GM19467 (cell line): ENCODE data around the gene DPP6.

Experiments used
- ATAC-seq: cut with Tn5 transposase; IDR thresholded peaks from one replicate; pipeline ENCODE4 v1.9.1; 2021; ENCODE audit warnings: mild to moderate bottlenecking, moderate library complexity; ENCODE audit not compliant: unreplicated experiment

The DPP6 gene

DNA sequence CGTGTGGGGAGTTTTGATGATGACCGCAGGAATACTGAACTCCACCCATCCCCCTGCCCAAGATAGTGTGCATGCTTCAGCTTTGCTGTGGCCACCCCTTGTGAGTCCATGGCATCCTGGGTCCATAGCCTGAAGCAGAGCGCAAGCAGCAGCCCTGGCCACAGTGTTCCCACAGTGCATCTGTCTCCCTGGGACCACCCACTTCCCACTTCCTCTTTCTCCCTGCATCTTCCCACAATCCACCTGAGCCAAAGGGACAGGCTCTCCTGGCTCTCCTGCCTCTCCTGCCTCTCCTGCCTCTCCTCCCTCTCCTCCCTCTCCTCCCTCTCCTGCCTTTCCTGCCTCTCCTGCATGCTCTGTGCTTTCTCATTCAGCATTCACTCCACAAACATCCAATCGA is 800.0 kb downstream of the DPP6 start:
- ATAC-seq, result no peak

DNA sequence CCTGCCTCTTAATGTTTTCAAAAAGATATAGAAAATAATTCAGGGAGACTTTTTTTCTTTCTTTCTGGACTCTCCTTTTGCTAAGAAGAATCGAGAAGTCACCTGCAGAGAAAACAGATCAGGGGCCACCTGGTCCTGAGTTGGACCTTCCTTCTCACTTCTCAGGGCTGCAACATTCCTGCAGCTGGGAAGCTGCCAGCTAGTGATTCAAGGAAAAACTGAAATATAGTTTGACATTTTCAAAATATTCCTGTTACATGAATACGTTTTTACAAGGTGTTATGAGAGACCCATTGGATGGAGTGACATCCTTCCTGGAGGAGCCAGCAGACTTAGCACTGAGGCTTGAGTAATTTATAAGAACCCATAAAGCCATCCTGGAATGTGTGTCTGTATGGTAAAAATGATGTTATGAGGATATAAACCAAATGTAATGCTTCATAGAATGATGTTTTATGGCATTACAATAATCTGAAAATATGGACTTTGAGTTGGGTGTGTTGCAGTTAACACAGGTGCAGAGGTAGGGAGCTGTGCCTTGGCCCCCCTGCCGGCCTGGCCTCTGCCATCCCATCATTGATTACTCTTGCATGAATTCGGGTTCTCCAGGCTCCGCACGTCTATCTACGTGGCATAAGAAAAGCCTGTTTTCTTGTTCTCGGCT is 801.0 kb downstream of the DPP6 start:
- ATAC-seq, result no peak

DNA sequence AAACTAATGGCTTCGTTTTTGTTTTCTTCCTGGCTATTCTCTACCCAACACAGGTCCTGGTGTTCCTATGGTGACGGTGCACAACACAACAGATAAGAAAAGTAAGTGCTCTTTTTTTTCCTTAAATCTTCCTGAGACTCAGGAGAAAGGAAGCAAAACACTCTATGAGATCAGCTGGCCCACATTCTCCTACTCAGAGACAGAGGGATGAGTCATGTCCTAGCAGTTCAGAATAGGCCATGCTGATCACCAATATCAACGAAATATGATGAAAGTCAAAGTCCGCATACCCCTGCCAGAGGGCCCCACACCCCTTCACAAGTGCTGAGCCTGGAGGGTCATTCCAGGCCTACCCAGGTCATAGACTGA is 801.5 kb downstream of the DPP6 start:
- ATAC-seq, result no peak

DNA sequence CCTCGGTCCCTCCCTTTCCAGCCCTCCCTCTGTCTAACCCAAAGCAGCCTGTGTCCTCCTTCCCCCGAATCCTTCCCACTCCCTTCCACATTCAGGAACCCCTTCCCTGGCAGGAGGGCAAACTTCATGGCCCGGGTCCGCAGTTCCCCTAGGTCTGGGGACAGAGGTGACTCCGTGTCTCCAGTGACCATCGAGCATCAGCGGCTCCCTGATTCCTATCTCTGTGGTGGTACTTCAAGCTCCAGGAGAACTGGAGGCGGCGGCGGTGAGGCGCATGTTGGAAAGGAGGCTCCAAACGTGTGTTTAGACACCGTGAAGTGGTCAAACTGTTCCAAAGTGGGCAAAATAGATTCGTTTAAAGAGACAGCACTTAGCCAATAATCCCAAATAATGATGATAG is 802.6 kb downstream of the DPP6 start:
- ATAC-seq, result no peak

DNA sequence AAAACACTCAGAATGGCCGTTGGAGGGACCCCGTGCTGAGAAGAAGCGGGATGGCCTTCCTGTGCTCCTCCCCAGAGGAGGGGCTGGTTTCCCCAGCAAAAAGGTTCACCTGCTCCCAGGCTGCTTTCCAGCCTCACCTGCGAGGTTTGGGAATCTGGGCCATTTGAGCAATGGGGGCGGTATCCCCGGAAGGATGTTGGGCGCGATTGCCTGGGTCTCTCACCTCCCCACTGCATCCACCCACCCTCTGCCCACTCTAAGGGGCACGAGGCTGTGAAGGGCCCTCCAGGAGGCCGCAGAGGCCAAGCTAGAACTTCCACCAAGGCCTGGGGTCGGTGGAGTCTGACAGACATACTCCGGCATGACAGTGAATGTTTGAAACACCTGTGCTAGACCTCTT is 803.2 kb downstream of the DPP6 start:
- ATAC-seq, result no peak

DNA sequence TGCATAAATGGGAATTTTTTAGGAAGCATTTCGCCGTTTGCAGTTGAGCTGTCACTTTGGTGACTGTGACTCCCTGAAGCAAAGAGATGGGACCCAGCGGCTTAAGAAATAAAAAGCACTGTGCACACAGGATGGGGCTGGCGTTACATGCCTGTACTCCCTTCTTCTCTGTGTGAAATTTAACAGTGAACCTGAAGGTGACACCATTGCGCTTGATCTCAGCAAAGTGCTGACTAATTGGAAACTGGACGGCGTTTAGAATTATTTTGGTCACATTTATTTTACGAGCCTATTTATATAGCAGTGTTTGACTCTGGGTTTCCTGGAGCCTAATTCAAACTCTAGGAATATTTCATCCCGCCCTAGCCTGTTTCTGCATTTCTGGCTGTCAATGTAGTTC is 804.5 kb downstream of the DPP6 start:
- no peak for ATAC-seq

DNA sequence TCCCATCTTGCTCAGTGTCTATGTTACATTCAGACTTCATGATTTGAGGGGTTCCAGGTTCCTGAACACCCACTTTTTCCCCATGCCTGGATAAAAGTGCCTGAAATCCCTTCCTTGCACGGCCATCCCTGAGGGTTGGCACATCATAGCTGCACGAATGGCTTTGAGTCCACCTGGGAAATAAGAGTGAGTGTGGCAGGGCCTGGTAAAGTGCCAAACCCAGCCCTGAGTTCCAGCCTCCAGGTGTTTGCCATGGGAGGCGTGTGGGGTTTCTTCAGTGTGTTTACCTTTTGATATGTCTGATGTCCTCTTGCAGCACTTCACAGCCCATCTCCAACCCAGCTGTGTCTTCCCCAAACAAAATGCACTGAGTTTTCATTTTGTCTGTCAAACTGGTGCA is 805.0 kb downstream of the DPP6 start:
- ATAC-seq, result no peak

DNA sequence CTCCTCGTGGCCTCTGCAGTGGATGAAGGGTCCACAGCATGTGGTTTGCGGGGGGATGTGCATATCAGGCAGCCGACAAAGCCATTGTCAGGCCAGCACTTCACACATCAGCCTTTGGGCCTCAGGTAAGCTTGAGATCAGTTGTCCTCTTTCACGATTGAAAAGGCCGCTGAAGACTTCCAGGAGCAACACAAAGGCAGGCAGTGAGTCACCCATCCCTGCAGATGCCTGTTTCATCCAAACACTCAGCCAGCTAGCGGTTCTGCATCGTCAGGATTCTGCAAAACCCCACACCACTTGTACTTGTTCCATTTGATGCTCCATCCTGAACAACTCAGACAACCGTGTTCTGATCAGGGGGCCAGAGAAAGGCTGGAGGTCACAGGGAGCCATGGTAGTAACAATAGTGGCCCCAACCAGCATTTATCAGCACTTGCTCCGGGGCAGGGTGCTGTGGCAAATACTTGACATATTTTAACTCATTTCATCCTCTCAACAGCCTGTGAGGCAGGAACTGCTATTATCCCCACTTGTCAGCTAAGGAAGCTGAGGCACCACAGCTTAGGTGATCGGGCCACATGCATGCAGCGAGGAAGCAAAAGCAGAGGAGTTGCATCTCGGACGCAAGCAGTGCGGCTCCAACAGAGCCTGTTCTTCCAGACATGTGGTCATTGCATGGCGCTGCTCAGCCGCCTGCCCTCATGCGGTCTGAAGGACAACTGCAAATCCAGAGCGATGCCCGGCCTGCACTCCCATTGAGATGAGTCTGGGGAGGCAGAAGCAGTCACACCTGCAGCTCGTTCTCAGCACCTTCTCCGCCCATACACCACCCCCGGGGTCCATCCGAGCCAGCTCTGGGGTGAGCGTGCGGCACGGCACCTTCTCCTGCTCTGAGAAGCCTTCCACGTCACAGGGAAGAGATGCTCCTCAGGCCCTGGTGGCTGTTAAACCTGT is 805.8 kb downstream of the DPP6 start:
- ATAC-seq, result no peak

DNA sequence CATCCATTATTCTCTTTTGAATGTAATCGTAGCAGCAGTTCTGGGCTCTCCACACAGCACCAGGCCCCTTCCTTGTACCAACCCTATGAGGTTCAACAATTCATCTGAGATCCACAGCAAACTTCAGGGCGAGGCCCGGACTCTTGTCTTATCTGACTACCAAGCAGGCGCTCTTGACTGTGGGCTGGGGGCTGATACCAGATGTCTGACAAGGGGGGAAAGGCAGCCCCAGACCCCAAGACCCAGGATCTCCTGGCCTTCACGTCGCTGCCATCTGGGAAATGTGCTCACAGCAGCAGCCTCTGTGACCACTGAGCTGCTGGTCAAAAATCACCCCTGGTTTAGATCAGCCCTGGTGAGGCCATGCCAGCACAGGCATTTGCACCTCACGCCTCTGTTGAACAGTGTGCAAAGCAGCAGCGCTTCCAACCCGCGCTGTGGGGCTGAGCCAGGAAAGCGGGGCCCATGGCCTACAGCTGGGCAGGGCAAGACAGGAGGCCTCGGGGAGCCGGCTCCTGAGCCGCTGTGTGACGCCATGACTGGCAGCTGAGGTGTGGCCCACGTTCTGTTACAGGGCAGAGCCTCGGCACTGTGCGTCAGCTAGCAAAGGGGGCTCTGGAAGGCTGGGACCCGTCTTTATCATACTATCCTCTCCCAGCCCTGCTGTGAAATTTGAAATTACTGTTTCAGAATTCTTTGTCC is 806.8 kb downstream of the DPP6 start:
- no peak for ATAC-seq

DNA sequence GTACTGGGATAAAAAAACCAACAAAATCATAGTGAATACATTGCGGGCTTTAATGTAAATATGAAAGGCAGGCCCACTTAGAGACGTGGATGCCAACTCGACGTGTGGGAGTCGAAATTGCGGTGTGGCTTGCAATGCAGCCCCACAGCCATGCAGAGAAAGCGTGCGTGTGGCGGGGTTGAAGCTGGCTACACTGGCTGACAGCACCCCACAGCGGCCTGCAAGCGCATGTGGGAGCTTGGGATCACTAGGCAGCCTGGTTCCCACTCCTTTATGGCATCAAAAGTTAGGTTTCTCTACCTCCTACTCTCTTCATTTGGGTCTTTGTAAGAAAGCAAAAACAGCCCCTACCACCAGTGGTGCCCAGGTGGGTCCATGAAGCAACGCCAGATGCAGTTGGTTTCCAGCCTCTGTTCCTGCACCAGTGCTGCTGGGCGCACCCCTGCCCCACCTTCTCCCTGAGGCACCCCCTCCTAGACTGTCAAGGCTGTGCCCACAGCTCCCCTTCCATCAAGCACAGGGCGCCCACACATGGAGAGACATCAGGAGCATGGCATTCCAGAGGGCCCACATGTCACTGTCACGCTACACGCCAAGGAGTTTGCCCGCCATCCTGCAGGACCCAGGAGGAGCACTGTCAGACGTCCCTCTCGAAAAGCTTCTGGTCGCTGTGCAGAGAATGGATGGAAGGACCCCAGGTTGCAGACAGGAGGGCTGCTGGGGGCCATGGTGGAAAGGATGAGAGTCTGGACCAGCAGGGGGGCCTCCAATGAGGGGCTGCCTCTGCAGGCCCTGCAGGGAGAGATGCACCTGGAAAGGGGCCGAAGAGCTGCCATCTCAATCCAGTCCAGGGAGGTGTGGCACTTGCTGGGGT is 807.8 kb downstream of the DPP6 start:
- ATAC-seq, result no peak

DNA sequence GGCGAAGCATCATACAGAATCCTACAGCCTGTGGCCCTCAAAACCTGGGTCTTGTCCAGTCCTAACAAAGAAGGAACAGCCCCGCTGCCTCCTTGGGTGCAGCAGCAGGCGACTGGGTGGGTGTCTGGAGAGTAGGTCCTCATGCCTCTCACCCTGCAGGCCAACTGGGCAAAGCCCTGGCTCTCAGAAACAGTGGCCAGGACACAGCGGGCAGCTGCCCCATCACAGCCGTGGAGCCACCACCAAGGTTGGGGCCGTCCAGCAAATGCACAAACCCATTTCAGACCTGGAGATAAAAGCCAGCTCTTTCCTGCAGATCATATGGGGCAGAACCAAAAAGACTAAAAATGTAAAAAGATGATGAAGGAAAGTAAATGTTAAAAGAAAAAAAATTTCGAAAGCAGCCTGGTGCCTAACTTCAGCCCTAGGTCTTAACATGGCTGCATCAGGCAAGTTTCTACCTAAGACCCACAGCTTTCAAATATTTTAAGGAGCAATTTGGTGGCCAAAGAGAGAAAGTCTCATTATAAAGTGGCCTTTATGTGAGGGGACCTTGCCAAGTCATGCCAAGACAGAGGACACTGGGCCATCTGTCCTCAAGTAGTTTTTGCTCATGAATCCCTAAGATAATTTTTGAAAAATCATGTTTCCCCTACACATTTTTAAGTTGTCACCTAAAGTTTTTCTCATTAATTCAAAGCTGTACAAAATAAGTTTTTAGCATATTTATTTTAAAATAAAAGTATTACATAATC is 808.6 kb downstream of the DPP6 start:
- no peak for ATAC-seq

DNA sequence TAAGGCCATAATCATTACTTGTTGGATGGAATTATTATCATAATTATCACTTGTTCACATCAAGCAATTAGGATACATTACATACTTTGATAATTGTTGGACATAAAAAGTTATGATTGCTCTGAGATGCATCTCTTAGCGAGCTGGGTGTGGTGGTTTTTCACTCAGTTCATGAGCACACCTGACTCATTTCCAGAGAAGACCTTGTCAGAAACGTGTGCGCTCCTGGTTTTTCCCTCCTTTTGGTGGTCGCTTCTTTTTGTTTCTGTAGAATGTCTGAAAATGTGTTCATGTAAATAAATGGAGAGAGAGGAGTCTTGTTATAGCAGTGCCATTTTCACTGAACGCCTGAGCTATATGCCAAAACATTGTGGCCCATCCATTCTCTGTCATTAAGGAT is 809.4 kb downstream of the DPP6 start:
- no peak for ATAC-seq

DNA sequence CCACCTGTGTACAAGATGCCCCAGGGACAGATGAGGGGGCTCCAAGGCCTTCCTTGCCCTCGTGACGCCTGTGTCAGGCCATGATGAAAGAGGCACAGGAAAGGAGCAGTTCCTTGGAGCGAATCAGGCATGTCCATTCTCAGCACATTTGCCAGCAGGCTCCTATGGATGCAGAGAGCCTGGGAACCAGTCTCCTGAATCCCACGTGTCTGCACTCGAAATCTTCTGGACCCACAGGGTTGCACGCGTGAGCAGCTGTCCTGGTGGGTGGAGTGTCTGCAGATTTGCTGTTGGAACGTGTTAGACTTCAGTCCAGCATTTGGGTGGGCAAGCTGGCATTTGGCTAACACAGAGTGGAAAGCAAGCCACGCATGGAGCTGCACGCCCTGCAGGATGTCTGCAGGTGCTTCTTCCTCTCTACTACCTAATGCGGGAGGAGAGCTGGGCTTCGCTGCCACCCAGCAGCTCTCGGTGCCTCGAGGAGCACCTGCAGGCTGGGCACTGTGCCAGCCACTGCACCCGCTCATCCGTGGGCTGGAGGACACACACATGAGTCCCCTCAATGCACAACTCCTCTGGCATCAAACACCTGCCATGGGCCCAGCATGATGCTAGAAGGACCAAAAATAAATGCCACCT is 810.1 kb downstream of the DPP6 start:
- ATAC-seq, result no peak

DNA sequence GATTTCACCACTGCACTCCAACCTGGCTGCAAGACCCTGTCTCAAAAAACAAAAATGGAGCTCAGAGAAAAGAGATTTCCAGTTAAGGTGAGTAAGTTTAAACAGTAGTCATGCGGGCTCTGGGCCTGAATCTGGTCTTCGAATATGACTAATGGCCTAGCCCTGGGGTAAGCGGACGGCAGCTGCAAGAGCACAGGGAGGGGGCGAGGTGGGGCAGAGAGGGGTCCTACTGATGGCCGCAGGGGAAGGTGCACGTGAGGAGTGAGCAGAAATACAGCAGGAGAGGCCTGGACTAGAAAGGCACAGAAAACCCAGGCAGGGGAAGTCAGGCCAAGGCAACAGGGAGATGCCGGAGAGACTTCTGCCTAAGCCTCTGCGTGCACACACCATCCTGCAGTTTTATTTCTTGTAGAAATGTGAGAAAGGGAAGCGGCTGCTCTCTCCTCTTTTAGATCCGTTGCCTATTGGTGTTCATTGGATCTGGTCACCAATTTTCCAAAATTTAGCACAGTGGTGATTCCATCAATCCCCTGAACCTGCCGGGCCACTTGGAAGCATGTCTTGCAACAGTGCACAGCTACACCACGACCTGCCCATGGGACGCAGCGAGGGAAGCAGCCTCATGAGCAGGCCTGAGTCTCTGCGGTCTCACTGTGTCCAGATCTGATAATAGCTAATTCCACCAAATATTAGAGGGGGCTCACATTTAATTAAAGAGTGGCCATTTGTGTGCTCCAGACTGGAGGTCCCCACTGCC is 811.7 kb downstream of the DPP6 start:
- no peak for ATAC-seq

DNA sequence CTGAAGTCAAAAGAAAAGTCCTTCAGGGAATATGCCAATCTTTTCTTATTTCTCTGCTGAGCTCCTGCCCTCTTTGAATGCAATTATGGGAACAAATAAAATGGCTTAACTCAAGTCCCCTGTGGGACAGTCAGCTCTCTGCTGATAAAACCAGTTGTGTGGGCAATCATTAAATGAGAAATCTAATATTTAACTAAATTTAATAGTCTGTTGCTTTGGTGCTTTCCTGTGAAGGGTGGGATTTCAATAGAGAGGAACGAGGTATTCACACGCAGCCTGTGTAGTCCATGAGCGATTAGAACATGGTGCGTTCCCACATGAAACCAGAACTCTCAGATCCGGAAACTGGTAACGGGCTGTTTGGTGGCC is 812.3 kb downstream of the DPP6 start:
- ATAC-seq, result no peak

DNA sequence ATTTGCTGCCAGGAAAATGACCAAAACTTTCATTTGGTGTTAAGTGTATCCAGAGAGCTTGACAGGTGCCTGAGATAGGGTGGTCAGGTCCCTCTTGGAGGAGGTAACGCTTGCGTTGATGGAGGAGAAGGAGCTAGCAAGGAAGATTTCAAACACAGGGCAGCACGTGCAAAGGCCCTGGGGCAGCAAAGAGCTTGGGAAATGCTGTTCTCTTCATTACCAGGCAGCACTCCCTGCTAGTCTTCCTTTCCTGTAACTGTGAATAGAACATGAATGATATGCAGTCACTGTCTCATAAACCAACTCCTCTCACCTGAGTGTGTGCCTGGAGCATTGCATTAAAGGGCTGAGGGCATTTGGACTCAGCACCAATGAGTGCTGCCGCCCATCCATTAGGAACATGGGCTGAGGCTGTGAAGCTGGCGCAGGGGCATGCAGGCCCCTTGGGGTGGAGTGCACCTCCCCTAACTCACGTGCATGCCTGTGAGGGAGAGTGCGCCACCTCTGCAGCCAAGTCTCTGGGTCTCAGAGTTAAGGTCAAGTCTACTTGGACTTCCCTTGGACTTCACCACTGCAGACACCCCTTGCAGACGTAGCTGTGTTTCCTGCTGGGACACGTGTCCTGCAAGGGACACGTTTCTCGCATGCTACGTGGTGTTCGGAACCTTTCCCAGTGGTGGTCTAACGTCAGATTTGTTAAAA is 813.9 kb downstream of the DPP6 start:
- no peak for ATAC-seq

DNA sequence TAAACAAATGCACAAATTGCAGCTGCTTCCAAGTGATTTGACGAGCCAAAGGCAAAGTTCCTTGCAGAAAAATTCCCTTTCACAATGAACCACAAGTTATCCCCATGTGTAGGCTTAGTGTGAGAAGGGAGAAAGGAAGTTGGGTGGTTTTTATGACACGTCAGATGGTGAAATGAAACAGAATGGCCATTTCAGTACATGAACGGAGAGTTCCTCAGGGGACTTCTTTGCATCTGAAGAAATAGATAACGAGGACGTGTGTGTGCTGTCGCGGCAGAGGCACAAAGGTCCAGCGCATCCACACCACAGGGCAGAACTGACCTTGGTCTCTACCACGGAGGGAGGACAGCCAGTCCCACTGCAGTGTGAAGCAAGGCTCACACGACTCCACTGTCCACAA is 814.9 kb downstream of the DPP6 start:
- peak; percentile 46 for ATAC-seq

DNA sequence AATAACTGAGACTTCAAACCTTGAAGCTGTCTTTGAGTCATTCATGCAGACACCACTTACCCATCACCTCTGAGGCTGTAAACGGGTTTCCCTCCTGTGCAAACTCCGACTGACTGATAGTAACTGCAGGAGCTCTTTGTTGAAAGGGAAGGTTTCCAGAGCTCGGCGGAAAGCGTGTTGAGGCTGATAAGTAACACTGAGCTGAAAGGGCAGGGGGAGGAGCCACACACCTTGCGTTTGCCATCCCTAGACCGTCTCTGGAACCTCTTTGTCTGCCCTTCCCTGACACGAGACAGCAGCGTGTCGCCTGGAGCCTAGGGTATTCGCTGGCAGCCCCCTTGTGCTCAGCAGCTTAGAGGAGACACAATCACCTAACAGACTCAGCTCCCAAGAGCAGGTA is 816.7 kb downstream of the DPP6 start:
- ATAC-seq, result no peak
